Measurements from ENCODE around the gene TOMM22.

- TF ChIP-seq CTCF (IDR thresholded peaks at IDR 0.05; ENCODE audit: low read depth, low read length) (no peak), POLR2A (IDR thresholded peaks at IDR 0.05; ENCODE audit: extremely low read depth, insufficient read length) (no peak)
These were observed 34.1 kb downstream of the TOMM22 start for GRCh38 chr22:38715852-38716251.
